ES-I3 (cell line): ENCODE results near the gene MAP3K7.

ENCODE experiments used
- H3K36me3 ChIP-seq: 2 replicates; pipeline ENCODE4 v1.6.1; 2013; ENCODE audit warnings: mild to moderate bottlenecking, low read length, control low read depth, moderate library complexity; ENCODE audit not compliant: insufficient read depth
- H3K4me1 ChIP-seq: 2 replicates; pipeline ENCODE4 v1.6.1; 2013; ENCODE audit warnings: mild to moderate bottlenecking, control low read depth, low read length; ENCODE audit not compliant: insufficient read depth
- H3K9ac ChIP-seq: 2 replicates; pipeline ENCODE4 v1.6.1; 2013; ENCODE audit warnings: low read depth, mild to moderate bottlenecking, low read length, moderate library complexity
- H3K9me3 ChIP-seq: 2 replicates; pipeline ENCODE4 v1.6.1; 2013; ENCODE audit warnings: mild to moderate bottlenecking, low read length, moderate library complexity; ENCODE audit not compliant: control insufficient read depth, insufficient read depth

MAP3K7 gene

GRCh38 chr6:90493332-90493731, 93.5 kb downstream of the MAP3K7 start:
- Histone ChIP-seq H3K9ac (no peak overlapping the region), H3K36me3 (no peaks in the 10 kb centered on the region), H3K9me3 (no peaks in the 10 kb centered on the region), H3K4me1 (peaks cover 29% of the 10 kb centered on the region)

- Histone ChIP-seq H3K9ac (no peak overlapping the region), H3K9me3 (no peaks in the 10 kb centered on the region), H3K4me1 (peaks cover 29% of the 10 kb centered on the region), H3K36me3 (no peaks in the 10 kb centered on the region)
Measured at GRCh38 chr6:90492798-90493197, 94.1 kb downstream of the MAP3K7 start.

GRCh38 chr6:90492369-90492768, 94.5 kb downstream of the MAP3K7 start:
- no peaks in the 10 kb centered on the region for H3K9me3 ChIP-seq
- H3K4me1 ChIP-seq = peaks cover 29% of the 10 kb centered on the region
- no peaks in the 10 kb centered on the region for H3K36me3 ChIP-seq
- no peak overlapping the region for H3K9ac ChIP-seq

- no peaks in the 10 kb centered on the region for H3K36me3 ChIP-seq
- no peak overlapping the region for H3K9ac ChIP-seq
- peaks cover 3% of the 10 kb centered on the region; the same call in 1 of the 2 replicates for H3K9me3 ChIP-seq
- peaks cover 14% of the 10 kb centered on the region for H3K4me1 ChIP-seq
Measured at GRCh38 chr6:90490030-90490716, 96.7 kb downstream of the MAP3K7 start.

GRCh38 chr6:90488816-90489215, 98.1 kb downstream of the MAP3K7 start:
- peaks cover 3% of the 10 kb centered on the region; the same call in 1 of the 2 replicates for H3K9me3 ChIP-seq
- H3K4me1 ChIP-seq = peaks cover 8% of the 10 kb centered on the region
- H3K36me3 ChIP-seq = no peaks in the 10 kb centered on the region
- no peak overlapping the region for H3K9ac ChIP-seq

GRCh38 chr6:90485635-90486277, 101.1 kb downstream of the MAP3K7 start:
- H3K4me1 ChIP-seq = peaks cover 4% of the 10 kb centered on the region; the same call in 1 of the 2 replicates
- peaks cover 3% of the 10 kb centered on the region; the same call in 1 of the 2 replicates for H3K9me3 ChIP-seq
- no peaks in the 10 kb centered on the region for H3K36me3 ChIP-seq
- H3K9ac ChIP-seq = no peak overlapping the region

GRCh38 chr6:90484903-90485302, 102.0 kb downstream of the MAP3K7 start:
- H3K9me3 ChIP-seq = peaks cover 3% of the 10 kb centered on the region; the same call in 1 of the 2 replicates
- H3K9ac ChIP-seq = no peak overlapping the region
- no peaks in the 10 kb centered on the region for H3K36me3 ChIP-seq
- peaks cover 4% of the 10 kb centered on the region; the same call in 1 of the 2 replicates for H3K4me1 ChIP-seq

GRCh38 chr6:90484385-90484784, 102.5 kb downstream of the MAP3K7 start:
- H3K9ac ChIP-seq = no peak overlapping the region
- H3K9me3 ChIP-seq = peaks cover 3% of the 10 kb centered on the region; the same call in 1 of the 2 replicates
- H3K36me3 ChIP-seq = no peaks in the 10 kb centered on the region
- H3K4me1 ChIP-seq = peaks cover 4% of the 10 kb centered on the region; the same call in 1 of the 2 replicates

GRCh38 chr6:90483956-90484355, 102.9 kb downstream of the MAP3K7 start:
- Histone ChIP-seq H3K9me3 (peaks cover 3% of the 10 kb centered on the region; the same call in 1 of the 2 replicates), H3K36me3 (no peaks in the 10 kb centered on the region), H3K4me1 (peaks cover 6% of the 10 kb centered on the region), H3K9ac (no peak overlapping the region)

GRCh38 chr6:90483116-90483839, 103.6 kb downstream of the MAP3K7 start:
- no peak overlapping the region for H3K9ac ChIP-seq
- H3K4me1 ChIP-seq = peaks cover 11% of the 10 kb centered on the region
- no peaks in the 10 kb centered on the region for H3K36me3 ChIP-seq
- H3K9me3 ChIP-seq = peaks cover 3% of the 10 kb centered on the region; the same call in 1 of the 2 replicates

- no peaks in the 10 kb centered on the region for H3K36me3 ChIP-seq
- no peak overlapping the region for H3K9ac ChIP-seq
- H3K9me3 ChIP-seq = no peaks in the 10 kb centered on the region; the same call in 1 of the 2 replicates
Measured at GRCh38 chr6:90480666-90481065, 106.2 kb downstream of the MAP3K7 start.

GRCh38 chr6:90479603-90479926, 107.3 kb downstream of the MAP3K7 start:
- Histone ChIP-seq H3K36me3 (no peaks in the 10 kb centered on the region), H3K9me3 (no peaks in the 10 kb centered on the region), H3K9ac (no peak overlapping the region), H3K4me1 (peaks cover 16% of the 10 kb centered on the region)

More at GRCh38 chr6:90480666-90481065, 106.2 kb downstream of the MAP3K7 start:
- peaks cover 17% of the 10 kb centered on the region for H3K4me1 ChIP-seq

- no peak overlapping the region for H3K9ac ChIP-seq
Measured at GRCh38 chr6:90478789-90479602, 107.9 kb downstream of the MAP3K7 start.

GRCh38 chr6:90478278-90478677, 108.6 kb downstream of the MAP3K7 start:
- Histone ChIP-seq H3K9ac (no peak overlapping the region), H3K9me3 (no peaks in the 10 kb centered on the region), H3K36me3 (no peaks in the 10 kb centered on the region), H3K4me1 (peaks cover 13% of the 10 kb centered on the region)

More at GRCh38 chr6:90478789-90479602, 107.9 kb downstream of the MAP3K7 start:
- no peaks in the 10 kb centered on the region for H3K9me3 ChIP-seq
- no peaks in the 10 kb centered on the region for H3K36me3 ChIP-seq
- peaks cover 13% of the 10 kb centered on the region for H3K4me1 ChIP-seq
